ENCODE measurements around the gene OR4A5.
"Not testable (repeated sequence)": the region's sequence is repeated elsewhere in the genome, so short reads cannot be mapped to it uniquely, and the experiment has no call there.

OR4A5 gene, protein sequence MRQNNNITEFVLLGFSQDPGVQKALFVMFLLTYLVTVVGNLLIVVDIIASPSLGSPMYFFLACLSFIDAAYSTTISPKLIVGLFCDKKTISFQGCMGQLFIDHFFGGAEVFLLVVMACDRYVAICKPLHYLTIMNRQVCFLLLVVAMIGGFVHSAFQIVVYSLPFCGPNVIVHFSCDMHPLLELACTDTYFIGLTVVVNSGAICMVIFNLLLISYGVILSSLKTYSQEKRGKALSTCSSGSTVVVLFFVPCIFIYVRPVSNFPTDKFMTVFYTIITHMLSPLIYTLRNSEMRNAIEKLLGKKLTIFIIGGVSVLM

DNA sequence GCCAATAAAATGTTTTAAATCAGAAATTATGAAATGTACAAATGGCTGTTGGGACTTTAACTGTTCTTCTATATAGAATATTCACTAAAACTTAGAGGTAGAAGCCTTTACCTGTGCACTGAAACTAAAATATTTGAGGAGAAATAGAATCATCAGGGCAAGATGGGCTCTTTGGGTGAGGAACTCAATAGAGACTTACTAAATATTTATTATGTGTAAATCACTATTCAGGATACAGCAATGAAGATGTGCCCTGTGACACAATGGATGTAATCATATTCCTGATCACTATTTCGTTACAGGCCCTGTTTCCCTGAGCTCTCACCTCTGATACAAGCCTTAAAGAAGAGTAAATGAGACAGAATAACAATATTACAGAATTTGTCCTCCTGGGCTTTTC, at the start of gene OR4A5:
Gene OR4A5, plus strand, starts transcription at position 301 of the 400 bp plus-strand sequence. Its CDS starts 53 bp downstream, at position 354.
- not testable (repeated sequence) for DNase-seq

DNA sequence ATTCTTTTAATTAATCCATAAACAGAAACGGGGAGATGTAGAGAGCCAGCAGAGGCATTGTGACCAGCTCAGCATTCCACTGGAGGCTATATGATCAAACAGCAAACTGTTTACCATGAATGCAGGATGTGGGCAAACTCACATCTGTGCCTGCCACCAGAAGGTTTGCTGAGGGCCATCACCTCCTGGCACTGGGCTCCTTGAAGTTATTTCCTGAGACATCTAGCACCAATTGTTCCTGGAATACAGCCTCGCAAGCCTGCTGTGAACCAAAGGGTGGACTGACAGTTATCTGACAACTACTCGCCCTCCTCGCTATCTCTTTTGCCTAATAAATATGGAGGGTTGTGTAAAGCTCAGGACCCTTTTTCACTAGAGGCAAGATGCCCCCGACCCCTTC, 13.5 kb downstream of the OR4A5 start:
- DNase-seq: not testable (repeated sequence)
